AG08395 (cell line): Measurements from ENCODE around the gene WRAP73.

ENCODE experiments used
- DNase-seq: peaks from one replicate; pipeline ENCODE4 v3.0.0; 2012; ENCODE audit warnings: mixed read lengths, low spot score

The WRAP73 gene, protein sequence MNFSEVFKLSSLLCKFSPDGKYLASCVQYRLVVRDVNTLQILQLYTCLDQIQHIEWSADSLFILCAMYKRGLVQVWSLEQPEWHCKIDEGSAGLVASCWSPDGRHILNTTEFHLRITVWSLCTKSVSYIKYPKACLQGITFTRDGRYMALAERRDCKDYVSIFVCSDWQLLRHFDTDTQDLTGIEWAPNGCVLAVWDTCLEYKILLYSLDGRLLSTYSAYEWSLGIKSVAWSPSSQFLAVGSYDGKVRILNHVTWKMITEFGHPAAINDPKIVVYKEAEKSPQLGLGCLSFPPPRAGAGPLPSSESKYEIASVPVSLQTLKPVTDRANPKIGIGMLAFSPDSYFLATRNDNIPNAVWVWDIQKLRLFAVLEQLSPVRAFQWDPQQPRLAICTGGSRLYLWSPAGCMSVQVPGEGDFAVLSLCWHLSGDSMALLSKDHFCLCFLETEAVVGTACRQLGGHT

DNA sequence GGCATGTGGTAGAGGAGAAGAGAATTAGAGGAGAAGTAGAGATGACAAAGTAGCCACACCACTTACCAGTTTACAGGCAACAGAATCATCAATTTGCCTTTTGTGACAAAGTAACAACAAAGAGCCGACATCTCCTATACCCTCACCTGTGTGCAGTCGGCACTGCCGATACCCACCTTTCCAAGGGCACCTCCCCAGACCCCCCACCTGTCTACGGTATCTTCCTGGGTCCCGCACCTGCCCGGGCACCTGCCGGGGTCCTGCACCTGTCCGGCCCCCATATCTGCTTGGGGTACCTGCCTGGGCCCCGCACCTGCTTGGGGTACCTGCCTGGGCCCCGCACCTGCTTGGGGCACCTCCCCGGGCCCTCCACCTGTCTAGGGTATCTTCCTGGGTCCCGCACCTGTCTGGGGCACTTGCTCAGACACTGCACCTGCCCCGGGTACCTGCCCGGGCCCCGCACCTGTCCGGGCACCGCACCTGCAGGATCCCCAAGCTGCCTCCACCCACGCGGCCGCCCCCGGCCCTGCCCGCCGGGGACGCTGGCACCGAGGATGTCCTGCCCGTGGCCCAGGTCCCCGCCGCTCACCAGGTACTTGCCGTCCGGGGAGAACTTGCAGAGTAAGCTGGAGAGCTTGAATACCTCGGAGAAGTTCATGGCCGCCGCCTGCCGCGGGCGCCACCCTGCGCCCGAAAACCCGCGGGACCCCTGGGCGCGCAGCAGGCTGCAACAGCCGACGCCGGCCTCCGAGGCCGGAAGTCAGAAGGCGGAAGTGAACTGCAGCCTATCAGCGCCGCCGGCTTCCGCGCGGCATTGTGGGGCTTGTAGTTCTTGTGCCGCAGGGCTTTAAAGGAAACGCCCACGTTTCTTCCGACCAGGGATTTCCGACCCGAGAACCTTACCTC lies at the start of gene WRAP73:
TSS of gene WRAP73 (minus strand) at position 762 of the 906 bp plus-strand sequence. CDS start at position 658, 104 bp downstream.
- DNase-seq = peak; percentile 96

DNA sequence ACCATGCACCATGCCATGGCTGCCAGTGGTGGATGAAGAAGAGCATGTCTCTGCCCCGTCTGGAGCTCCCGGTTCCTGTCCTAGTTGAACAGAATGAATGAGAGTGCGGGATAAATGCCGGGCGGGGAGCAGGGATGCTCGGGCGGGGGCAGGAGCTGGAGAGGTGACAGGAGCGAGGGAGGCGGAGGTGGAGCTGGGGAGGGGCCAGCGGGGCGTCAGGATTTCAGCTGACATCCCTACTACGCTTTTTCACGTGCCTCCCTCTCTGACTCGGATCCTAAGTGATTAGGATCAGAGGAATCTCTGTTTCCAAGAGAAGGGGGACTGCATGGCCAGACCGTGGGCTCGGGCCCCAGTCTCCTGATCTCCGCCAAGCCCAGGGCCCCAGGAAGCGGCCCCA lies 49.7 kb upstream of the WRAP73 start:
- DNase-seq = no peak

DNA sequence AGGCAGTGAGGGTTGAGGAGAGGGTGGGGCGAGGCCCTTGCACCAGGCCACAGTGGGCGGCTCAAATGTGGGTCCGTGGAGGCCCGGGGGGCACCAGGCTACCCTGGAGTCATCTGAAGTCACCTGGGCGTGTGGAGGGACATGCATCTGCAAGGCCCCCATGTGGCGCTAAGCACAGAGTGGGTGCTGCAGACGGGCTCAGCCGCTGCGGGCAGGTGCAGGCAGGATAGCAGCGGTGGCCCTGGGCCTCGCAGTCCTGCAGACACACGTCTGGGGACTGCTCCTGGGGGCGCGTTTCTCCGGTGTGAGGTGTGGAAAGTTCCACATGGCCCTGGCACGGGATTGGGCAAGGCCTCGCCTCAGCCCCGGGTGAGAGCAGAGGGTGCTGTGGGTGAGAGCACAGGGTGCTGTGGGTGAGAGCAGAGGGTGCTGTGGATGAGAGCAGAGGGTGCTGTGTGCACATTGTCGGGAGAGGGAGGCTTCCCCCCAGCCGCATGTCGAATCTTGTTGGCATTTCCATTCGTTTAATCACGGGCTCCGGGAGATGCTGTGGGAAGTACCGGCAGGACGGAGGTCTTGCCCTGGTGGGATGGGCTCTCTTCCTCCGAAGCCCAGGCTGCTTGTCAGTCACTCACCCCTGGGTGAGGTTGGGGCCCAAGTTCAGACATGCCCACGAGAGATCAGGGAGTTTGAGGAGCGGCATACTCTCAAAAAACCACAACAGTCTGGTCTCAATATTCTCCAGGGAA lies 48.9 kb upstream of the WRAP73 start:
- no peak for DNase-seq

DNA sequence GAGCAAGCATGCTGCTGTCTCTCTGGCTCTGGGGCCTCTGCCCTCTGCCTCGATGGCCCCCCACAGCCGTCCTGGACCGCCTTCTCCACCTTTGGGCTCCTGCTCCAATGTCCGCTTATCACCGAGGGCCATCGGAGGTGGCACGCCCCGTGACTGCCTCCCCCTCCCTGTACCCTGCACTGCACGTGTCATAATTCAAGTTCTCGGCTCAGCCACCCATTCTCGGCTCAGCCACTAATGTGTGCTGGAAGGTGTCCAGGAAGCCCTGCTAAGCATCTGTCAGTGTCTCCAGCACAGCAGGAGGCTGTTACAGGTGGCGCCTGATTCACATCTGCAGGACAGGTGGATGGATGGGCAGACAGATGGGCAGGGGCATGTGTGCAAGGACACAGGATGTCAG lies 47.9 kb upstream of the WRAP73 start:
- DNase-seq = no peak

DNA sequence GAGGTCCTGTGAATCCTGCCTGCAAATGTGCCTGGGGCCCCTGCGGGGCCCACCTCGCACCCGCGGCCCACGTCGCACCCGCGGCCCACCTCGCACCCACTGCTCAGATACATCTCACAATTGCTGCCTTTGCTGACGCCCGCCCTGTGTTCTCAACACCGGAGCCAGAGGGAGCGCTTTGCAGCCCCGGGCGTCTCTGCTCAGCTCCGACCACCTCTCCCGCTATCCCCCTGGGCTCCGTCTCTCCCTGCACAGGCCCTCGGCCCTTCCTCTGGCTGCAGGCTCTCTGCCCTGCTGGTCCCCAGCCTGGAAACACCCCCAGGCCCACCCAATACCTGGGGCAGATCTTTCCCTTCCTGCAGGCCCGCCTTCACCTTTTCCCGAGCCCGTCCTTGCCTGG lies 47.2 kb upstream of the WRAP73 start:
- DNase-seq = no peak

DNA sequence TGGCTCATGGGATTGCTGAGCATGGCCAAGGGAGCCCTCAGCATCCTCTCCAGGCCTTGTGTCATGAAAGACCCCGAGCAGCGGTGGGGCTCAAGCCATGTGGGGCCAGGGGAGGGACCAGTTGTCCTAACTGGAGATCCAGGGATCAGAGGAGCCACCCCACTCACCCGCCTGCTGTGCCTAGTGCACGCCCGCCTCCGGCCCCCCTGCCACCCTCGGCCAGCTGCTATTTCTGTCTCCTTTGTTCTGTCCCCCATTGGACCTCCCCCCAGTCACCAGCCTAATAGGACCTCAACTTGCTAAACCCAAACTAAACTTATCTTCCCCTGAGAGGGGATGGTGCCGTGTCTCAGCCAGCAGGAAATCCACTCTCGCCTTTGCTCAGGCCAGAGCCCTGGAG lies 46.8 kb upstream of the WRAP73 start:
- no peak for DNase-seq

DNA sequence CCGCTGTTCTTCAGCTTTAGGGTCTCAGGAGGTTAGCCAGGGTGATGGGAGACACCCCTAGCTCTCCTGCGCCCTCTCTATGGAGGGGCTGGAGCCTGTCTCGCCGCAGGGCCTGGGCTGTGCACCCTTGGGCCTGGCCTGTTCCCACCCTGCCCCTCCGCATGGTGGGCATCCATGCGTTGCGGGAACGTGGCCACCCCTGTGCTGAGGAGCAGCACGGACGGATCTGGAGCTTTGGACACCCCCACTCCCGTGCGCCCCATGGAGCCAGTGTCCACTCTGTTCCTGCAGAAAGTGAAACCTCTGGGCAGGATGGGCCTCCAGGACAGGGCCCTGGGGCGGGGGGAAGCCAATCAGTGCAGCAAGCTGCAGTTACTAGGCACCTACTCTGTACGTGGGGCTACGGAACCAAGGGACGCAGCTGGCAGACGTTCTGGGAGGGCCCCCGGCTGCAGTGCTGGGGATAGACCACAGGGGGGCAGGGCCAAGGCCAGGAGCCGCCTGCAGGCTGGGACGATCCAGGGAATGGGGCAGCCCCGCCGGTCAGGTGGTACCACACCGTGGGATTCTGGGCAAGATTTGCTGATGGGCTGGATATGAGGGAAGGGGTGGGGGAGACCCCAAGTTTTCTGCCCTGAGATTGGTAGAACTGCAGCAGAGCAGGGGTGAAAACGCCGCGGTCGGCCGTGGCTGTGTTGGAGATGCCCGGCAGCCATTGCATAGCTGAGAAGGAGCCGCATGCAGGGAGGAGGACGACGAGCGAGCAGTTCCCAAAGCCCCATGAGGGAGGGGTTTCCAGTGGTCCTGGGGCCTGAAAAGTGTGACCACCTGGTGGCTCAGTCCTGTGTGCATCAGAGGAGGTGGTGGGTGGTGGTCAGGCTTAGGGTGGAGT lies 45.7 kb upstream of the WRAP73 start:
- DNase-seq = peak; percentile 74

DNA sequence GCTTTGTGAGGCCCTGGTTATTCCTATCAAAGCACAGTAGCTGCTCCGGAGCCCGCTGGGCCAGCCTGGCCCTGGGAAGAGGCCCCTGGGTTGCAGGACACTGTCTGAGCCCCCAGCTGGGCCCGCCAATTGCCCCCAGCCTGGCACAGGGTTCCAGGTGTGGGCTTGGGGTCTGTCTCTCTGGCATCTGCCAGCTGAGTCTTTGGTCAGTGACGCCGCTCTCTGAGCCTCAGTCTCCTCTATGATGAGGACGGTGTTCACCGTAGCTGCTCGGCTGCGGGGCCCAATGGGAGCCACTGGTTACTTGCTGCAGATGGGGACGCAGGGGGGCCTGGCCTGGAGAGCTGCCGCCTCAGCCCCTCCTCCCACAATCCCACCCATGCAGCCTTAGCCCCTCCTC lies 43.4 kb upstream of the WRAP73 start:
- DNase-seq = no peak

DNA sequence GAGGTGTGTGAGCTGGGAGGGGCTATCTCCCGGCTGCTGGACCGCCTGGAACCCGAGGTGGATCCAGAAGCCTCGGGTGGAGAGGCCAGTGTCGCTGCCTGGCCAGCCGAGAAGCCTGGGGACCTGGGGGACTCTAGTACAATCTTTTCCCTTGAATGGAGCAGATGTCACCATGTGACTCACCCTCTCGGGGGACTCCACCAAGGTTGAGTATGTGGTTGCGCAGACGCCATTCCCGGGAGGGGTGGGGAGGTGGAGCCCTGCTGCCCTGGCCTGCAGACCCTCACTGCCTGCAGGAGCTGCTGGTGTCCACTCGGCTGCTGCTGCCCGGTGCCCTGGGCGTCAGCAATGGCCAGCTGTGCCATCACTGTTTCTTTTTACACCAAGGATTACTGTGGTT lies 42.7 kb upstream of the WRAP73 start:
- no peak for DNase-seq

DNA sequence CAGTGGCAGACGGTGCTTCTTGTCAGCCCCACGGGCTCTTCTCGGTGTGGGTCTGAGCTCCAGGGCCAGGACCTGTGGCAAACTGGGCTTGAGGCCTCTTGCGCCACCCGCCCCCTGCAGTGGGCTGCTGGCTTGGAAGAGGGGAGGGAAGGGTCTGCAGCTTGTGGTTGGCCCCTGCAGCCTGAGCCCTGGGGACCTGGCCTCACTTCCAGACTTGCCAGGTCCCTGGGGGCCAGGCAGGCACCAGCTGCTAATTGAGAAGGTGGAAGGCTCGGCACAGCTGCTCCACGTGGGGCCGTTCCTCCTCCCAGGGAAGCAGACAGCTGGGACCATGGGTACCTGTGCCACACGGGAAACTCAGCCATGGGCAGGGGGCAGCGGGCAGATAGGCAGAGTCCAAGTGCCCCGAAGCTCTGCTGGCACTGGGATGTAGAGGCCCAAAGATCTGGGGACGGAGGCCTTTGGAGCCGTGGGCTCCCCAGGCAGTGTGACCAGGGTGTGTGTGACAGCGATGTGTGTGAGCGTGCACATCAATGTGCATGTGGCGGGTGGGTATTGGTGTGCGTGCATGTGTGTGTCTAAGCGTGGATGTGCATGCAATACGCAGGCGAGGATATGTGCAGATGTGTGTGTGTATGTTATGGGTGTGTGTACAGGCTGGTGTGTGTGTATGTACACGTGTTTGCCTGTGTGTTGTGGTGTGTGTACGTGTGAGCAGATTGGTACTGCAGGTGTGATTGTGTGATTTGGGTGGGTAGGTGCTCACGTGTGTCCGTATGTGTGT lies 41.7 kb upstream of the WRAP73 start:
- DNase-seq = no peak

DNA sequence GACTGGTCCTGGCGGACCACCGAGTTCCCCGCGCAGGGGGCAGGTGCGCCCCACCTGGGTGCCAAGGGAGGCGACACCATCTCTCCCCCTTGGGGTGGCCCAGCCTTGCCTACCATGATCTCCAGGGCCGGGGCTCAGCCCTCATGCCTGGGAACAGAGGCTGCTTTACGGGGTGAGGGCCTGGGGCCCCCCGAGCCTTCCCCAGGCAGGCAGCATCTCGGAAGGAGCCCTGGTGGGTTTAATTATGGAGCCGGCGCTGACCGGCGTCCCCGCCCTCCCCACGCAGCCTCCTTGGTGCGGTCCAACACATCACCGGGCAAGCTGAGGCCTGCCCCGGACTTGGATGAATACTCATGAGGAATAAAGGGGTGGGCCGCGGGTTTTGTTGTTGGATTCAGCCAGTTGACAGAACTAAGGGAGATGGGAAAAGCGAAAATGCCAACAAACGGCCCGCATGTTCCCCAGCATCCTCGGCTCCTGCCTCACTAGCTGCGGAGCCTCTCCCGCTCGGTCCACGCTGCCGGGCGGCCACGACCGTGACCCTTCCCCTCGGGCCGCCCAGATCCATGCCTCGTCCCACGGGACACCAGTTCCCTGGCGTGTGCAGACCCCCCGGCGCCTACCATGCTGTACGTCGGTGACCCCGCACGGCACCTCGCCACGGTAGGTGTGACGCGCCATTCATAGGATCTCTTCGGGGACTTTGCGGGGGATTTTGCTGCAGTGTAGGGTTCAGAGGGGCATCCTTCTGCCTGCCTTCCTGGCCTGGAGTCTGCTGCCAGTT lies 40.6 kb upstream of the WRAP73 start:
- no peak for DNase-seq

DNA sequence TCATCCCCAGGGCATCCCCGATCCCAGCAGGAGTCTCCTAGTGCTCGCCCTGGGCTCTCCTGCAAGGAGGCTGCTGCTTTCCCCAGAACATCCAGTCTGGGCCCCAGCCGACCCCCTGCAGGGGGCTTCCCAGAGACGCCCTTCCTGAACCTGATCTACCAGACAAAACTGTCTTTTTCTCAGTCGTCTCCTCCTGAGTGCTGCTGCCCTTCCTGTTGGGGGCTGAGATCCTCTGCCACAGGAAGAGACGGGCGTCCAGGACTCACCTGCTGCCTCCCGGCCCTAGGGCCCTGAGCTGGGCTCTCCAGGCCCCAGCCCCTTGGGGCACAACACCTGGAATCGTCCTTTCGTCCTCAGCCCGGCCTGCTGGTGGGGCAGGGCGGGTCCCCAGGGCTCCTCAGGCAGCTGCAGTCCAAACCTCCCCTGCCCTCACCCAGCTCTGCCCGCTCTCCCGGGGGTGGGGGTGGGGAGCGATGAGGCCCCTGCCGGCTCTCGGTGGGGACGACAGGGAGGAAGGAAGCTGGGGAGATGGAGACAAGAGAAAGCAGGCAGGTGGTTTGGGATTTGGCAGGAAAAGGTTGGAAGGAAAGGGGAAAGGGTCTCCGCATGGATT lies 39.3 kb upstream of the WRAP73 start:
- DNase-seq = no peak

DNA sequence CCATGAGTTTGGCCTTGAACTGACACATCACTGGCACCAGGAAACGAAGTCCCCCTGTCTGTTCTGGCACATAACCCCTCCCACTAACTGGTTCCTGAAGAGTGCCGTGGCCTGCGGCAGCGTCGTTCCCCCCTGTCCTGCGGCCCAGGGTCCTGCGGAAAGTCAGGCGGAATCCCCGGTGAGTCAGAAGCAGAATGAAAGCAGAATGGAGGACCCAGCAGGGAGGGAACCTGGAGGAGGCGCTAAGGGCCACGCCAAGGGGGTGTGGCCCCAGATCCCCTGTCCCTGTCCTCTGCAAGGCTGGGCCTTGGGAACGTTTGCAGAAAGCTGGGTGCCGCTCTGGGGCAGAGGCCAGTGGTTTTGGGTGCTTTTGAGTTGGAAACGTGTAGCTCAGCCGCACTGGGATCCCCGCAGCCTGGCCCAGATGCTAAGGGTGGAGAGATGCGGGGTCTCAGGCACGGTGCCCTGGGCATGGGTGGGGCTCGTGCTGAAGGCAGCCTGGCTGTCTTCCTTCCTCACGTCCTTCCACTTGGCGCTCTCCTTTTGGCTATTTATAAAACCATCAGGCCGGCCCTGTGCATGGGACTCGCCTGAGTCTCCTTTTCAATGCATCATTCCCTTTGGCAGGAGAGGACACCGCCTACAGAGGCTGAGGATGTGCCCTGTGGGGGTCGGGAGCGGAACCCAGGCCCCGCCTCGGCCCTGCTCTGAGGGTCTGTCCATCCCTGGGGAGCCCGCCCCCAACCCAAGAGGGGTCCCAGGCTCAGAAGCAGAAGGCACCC lies 38.6 kb upstream of the WRAP73 start:
- no peak for DNase-seq

DNA sequence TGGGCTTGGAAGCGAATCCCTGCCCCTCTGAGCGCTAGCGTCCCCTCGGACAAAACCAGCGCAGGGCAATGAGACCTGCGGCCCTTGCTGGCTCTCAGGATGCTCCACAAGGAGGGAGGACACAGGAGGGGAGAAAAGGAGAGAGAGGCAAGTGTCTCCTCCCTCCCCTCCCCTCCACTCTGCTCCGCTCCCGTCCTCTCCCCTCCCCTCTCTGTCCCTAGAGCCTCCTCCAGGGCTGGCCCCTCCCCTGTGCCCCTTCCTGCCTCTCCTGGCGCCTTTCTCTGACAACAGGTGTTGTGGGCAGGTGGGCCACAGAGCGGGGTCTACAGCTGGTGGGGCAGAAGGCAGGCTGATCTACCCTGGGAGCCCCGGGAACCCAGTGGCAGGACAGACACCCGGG lies 37.6 kb upstream of the WRAP73 start:
- no peak for DNase-seq

DNA sequence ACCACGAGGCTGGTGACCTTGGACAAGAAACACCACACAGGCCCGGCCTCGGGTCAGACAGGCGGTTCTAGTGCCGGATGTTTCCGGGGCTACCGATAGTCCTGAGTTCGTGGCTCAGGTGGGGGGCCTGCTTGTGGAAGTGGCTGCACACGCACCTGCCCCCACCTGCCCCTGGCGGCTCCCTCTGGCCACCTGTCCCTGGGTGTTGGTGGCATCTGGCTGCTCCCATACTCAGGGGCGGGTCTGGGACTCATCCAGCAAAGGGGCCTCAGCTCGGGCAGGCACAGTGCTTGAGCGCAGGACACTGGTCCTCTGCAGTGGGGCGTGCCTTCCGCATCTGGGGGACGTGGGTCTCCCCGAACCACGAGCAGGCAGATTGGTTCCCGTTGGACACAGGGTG lies 36.0 kb upstream of the WRAP73 start:
- DNase-seq = no peak

DNA sequence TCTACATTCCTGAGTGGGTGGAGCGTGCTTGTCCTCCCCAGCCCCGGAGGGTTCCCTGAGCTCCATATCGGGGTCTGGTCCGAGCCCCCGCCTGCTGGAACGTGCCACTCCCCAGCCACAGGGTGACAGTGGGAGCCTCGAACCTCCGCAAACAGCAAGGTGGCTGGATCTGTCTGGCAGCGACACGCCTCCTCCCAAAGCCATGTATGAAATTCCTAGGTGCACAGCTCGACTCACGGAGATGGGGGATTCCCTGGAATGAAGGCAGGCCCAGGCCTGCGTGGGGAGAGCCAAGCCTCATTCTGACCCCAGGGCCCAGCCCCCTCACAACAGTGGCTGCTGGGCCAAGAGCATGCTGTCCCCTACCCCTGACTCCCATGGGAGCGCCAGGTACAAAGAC lies 35.3 kb upstream of the WRAP73 start:
- DNase-seq = no peak

DNA sequence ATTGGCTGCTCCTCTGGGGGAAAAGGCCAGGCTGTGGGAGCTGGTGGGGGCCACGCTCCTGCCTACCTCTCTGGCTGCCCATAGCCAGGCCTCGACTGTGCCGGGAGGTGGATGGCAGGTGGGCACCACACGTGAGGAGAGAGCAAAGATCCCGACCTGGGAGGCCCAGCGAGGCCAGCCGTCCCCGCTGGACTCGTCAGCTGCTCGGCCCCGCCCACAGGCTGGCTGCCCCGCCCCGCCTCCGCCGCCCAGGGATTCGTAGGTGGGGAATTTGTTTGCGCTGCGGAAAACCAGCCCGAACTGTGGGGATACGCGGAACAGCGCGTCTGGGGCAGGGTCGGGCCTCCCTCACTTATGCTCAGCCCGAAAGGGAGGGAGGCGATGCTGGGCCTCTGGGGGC lies 34.1 kb upstream of the WRAP73 start:
- DNase-seq = peak; percentile 56

DNA sequence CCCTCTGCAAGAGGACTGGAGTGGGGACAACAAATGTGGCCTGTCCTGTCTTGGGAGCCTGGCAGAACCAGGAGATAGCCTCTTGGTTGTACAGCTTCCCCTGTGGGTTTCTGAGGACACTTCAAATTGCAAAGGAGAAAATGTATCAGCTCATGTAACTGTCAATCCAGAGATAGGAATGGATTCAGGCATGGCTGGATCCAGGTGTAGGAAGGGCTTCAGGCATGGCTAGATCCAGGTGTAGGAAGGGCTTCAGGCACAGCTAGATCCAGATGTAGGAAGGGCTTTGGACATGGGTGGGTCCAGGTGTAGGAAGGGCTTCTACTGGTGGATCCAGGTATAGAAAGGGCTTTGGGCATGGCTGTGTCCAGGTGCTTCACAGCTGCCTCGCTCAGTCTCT lies 33.3 kb upstream of the WRAP73 start:
- no peak for DNase-seq
